NB4 (cell line): ENCODE measurements around the gene ALDOB.
A peak's percentile ranks its signal among the peaks of the same experiment; 100 is the strongest.

ENCODE experiments used
- DNase-seq: peaks from one replicate; pipeline ENCODE4 v3.0.0; 2010; ENCODE audit warnings: low read depth
- H3K4me3 ChIP-seq: one replicate; pipeline ENCODE4 v1.5.1; 2011; ENCODE audit warnings: mild to moderate bottlenecking, low read depth, low read length, moderate library complexity
- MAX ChIP-seq: IDR thresholded peaks from 2 replicates; pipeline ENCODE4 v1.6.1; 2011; ENCODE audit warnings: low read depth, low read length
- MYC ChIP-seq: IDR thresholded peaks from 2 replicates; pipeline ENCODE4 v1.6.1; 2011; ENCODE audit warnings: low read depth, low read length
- POLR2A ChIP-seq: IDR thresholded peaks from 2 replicates; pipeline ENCODE4 v1.6.1; 2011; ENCODE audit warnings: mild to moderate bottlenecking; ENCODE audit not compliant: insufficient read length; ENCODE audit errors: extremely low read depth
- TF ChIP-seq, protein P1 (sequence below): IDR thresholded peaks from one replicate; pipeline ENCODE4 v1.5.1; 2012; ENCODE audit warnings: low read depth, low read length

Gene ALDOB

DNA sequence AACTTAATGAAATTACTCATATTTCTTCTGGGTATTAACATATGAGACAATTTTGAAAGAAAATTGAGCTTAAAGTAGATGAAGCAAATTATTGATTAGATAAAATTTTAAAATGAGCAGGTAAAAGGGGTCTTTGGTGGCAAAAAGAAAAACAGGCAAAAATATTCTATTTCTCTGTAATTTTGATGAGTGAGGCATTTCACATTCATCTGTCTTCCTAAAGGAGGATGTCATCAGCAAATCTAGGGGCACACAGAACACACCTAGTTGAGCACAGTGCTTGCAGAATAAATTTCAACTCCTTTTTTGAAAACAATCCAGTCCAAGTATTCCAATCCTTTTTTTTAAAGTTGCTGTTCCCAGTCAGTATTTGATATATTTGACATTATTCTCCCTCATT, 20.7 kb downstream of the ALDOB start:
- DNase-seq, result no peak
- H3K4me3 ChIP-seq, result no peak overlapping the region
- TF ChIP-seq MAX (no peak), POLR2A (no peak), MYC (no peak)
- TF ChIP-seq, protein P1, sequence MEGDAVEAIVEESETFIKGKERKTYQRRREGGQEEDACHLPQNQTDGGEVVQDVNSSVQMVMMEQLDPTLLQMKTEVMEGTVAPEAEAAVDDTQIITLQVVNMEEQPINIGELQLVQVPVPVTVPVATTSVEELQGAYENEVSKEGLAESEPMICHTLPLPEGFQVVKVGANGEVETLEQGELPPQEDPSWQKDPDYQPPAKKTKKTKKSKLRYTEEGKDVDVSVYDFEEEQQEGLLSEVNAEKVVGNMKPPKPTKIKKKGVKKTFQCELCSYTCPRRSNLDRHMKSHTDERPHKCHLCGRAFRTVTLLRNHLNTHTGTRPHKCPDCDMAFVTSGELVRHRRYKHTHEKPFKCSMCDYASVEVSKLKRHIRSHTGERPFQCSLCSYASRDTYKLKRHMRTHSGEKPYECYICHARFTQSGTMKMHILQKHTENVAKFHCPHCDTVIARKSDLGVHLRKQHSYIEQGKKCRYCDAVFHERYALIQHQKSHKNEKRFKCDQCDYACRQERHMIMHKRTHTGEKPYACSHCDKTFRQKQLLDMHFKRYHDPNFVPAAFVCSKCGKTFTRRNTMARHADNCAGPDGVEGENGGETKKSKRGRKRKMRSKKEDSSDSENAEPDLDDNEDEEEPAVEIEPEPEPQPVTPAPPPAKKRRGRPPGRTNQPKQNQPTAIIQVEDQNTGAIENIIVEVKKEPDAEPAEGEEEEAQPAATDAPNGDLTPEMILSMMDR, result no peak

- no peak for DNase-seq
- no peak overlapping the region for H3K4me3 ChIP-seq
- TF ChIP-seq, protein P1, result no peak
- TF ChIP-seq POLR2A (no peak), MYC (no peak), MAX (no peak)
These were observed 26.5 kb downstream of the ALDOB start for GRCh38 chr9:101409079-101409477.

- DNase-seq, result no peak
- no peak overlapping the region for H3K4me3 ChIP-seq
- TF ChIP-seq, protein P1, result no peak
- no peak for TF ChIP-seq MAX
- TF ChIP-seq MYC, result no peak
- no peak for TF ChIP-seq POLR2A
These were observed 27.0 kb downstream of the ALDOB start for GRCh38 chr9:101408374-101409078.

DNA sequence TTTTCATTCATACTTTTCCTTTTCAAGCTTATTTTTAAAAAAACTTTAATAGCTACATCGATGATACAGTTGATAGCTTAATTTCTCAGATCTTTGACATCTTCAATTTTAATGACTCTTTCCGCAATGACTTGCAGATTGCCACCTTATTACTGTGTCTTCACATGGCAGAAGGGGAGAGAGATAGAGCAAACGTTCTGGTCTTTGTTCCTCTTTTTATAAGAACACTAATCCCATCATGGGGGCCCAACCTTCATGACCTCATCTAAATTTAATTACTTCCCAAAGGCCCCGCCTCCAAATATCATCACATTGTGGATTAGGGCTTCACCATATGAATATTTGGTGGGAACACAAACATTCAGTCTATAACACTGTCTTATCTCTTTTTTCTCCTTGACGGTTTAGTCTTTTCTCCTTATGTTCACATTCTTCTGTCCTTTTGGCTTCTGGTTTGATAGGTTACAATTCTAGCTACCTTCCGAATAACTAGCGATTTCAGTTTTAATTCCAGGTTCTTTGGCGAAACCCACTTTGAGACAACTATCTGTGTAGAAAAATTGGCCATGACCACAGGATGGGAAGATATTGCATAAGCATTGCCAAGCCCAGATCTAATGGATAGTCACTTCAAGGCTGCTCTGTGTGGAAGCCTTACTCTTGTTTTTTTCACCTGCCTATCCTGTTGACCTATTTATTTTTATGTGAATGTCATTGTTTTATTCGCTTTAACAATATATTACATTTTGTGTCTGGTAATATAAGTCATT, 31.9 kb downstream of the ALDOB start:
- no peak overlapping the region for H3K4me3 ChIP-seq
- DNase-seq, result peak; percentile 17
- TF ChIP-seq POLR2A, result no peak
- TF ChIP-seq MAX, result no peak
- TF ChIP-seq MYC, result no peak
- TF ChIP-seq, protein P1, result no peak

DNA sequence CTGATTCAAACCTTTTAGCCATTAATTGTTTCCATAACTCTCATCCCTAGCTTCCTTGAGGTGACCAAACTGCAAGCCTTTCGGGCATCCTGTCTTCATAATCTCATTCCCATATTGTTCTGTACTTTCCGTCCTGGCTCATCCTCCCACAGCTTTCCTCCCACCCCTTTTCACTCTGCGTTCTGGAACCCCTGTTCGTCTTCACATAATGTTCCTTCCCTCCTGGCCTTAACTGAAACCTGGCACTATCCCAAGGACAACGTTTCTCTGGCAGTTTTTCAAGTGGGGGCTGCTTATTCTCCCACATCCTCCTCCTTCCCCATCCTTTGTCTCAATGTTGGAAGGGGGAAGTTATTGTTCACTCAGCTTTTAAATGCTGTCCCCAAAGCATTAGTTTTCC, 35.5 kb downstream of the ALDOB start:
- peak overlapping the region; percentile 84 for H3K4me3 ChIP-seq
- DNase-seq, result no peak
- no peak for TF ChIP-seq MYC
- no peak for TF ChIP-seq POLR2A
- TF ChIP-seq, protein P1, result no peak
- TF ChIP-seq MAX, result no peak
